LNCaP clone FGC (cell line): ENCODE measurements around the gene RAD51B.
A peak's percentile ranks its signal among the peaks of the same experiment; 100 is the strongest.

Experiments
- DNase-seq: peaks from one replicate; pipeline ENCODE4 v3.0.0-alpha.2; 2011; ENCODE audit warnings: low read depth
- H3K4me3 ChIP-seq: 2 replicates; pipeline ENCODE4 v1.5.1; 2011; ENCODE audit warnings: mild to moderate bottlenecking, low read depth, low read length, control low read depth
- TF ChIP-seq, protein P1 (sequence below): IDR thresholded peaks from 2 replicates; pipeline ENCODE4 v1.5.1; 2012; ENCODE audit warnings: mild to moderate bottlenecking; ENCODE audit not compliant: control insufficient read depth, insufficient read depth; ENCODE audit errors: extremely low read depth

RAD51B gene

DNA sequence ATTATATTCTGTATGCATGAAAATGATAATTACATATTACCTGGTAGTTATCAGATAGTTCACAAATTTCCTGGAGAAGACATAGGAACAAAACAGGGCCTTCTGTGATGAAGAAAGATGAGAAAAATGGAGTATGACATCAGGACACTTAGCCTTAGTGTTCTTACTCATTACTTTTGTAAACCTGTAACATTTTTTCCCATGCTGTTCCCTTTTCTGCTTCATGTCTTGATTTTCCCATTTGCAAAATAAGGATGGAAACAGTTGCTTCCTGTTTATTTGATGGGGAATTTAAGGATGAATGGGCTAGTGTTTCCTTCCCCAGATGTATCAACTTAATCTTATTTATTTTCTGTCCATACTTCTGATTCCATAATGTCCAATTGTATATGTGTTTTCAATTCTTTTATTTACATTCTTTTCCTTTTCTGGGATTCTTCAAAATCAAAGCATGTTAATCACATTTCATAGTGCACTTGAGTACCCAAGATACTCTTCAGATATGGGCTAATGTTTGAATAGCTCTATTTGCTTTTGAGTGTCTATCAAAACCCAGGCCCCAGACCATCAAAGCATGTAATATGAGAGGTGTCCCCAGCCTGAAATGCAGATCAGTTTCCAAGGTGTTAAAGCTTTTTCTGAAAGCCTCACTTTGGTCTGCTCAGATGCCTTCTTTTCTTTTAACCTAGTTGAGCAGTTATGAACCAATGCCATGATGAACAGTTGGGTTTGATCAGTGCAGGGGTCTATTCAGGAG is 260.5 kb downstream of the RAD51B start:
- TF ChIP-seq, protein P1, sequence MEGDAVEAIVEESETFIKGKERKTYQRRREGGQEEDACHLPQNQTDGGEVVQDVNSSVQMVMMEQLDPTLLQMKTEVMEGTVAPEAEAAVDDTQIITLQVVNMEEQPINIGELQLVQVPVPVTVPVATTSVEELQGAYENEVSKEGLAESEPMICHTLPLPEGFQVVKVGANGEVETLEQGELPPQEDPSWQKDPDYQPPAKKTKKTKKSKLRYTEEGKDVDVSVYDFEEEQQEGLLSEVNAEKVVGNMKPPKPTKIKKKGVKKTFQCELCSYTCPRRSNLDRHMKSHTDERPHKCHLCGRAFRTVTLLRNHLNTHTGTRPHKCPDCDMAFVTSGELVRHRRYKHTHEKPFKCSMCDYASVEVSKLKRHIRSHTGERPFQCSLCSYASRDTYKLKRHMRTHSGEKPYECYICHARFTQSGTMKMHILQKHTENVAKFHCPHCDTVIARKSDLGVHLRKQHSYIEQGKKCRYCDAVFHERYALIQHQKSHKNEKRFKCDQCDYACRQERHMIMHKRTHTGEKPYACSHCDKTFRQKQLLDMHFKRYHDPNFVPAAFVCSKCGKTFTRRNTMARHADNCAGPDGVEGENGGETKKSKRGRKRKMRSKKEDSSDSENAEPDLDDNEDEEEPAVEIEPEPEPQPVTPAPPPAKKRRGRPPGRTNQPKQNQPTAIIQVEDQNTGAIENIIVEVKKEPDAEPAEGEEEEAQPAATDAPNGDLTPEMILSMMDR = no peak
- no peak overlapping the region for H3K4me3 ChIP-seq
- no peak for DNase-seq

- TF ChIP-seq, protein P1 = no peak
These were observed 261.9 kb downstream of the RAD51B start for GRCh38 chr14:68081489-68081888.

GRCh38 chr14:68082698-68083291 is 263.2 kb downstream of the RAD51B start:
- H3K4me3 ChIP-seq = no peak overlapping the region
- TF ChIP-seq, protein P1 = no peak
- no peak for DNase-seq

More at GRCh38 chr14:68081489-68081888, 261.9 kb downstream of the RAD51B start:
- no peak overlapping the region for H3K4me3 ChIP-seq
- DNase-seq = no peak

GRCh38 chr14:68084256-68084655 is 264.7 kb downstream of the RAD51B start:
- no peak for DNase-seq

GRCh38 chr14:68085742-68086141 is 266.2 kb downstream of the RAD51B start:
- TF ChIP-seq, protein P1 = no peak
- H3K4me3 ChIP-seq = no peak overlapping the region
- DNase-seq = no peak

More at GRCh38 chr14:68084256-68084655, 264.7 kb downstream of the RAD51B start:
- TF ChIP-seq, protein P1 = 0 out of 2 replicates have a peak, but pooled peaks have one; percentile 16
- H3K4me3 ChIP-seq = no peak overlapping the region

GRCh38 chr14:68088451-68088854 is 268.9 kb downstream of the RAD51B start:
- H3K4me3 ChIP-seq = no peak overlapping the region
- TF ChIP-seq, protein P1 = no peak
- no peak for DNase-seq

- TF ChIP-seq, protein P1 = no peak
- no peak overlapping the region for H3K4me3 ChIP-seq
- DNase-seq = no peak
These were observed 269.7 kb downstream of the RAD51B start for GRCh38 chr14:68089146-68089731.
